AG04449 (cell line): Measurements from ENCODE around the gene EHHADH.
"Not testable (repeated sequence)": the region's sequence is repeated elsewhere in the genome, so short reads cannot be mapped to it uniquely, and the experiment has no call there.

Experiments
- CTCF ChIA-PET: fragments of 350-600 bp; formaldehyde crosslinking; extraction: SDS; loops from one replicate; lab custom pipeline; 2021; ENCODE audit warnings: antibody characterized with exemption; lab: Yijun Ruan, JAX
- POLR2A ChIA-PET: fragments of 400-600, 350-600 bp; formaldehyde crosslinking; extraction: SDS; loops from one replicate; lab custom pipeline; 2020; ENCODE audit warnings: antibody characterized with exemption, inconsistent platforms; lab: Yijun Ruan, JAX
- DNase-seq: peaks from one replicate; pipeline ENCODE4 v3.0.0-alpha.2; 2010; ENCODE audit warnings: low read depth, low spot score
- H3K4me3 ChIP-seq: 2 replicates; pipeline ENCODE4 v1.5.1; 2011; ENCODE audit warnings: low read depth, mild to moderate bottlenecking, control low read depth, low read length
- CTCF ChIP-seq: IDR thresholded peaks from one replicate; pipeline ENCODE4 v1.5.1; 2011; ENCODE audit warnings: mild to moderate bottlenecking, moderate library complexity, low read length, control low read depth, inconsistent platforms; ENCODE audit not compliant: insufficient read depth; ENCODE audit errors: missing control alignments

Gene EHHADH

GRCh38 chr3:185263423-185263822, 9.6 kb upstream of the EHHADH start:
- DNase-seq: no peak
- TF ChIP-seq CTCF: no peak
- CTCF ChIA-PET: no interaction called here
- POLR2A ChIA-PET: no interaction called here
- H3K4me3 ChIP-seq: no peak overlapping the region

GRCh38 chr3:185257334-185257733, 3.5 kb upstream of the EHHADH start:
- ChIA-PET POLR2A (no interaction called here), CTCF (interaction anchor here (0.7 to 1.5 kb wide), 3 partner anchors 11 to 23 kb away, joined by 3 to 6 read pairs (median 3); no protein-coding TSS in a partner anchor)
- no peak for DNase-seq
- no peak overlapping the region for H3K4me3 ChIP-seq
- no peak for TF ChIP-seq CTCF

GRCh38 chr3:185254799-185255198, 950 bp upstream of the EHHADH start:
- no peak for TF ChIP-seq CTCF
- POLR2A ChIA-PET: no interaction called here
- no peak overlapping the region for H3K4me3 ChIP-seq
- CTCF ChIA-PET: interaction anchor here (0.9 to 1.1 kb wide), 2 partner anchors 25 to 451 kb away, joined by 3 read pairs; no protein-coding TSS in a partner anchor
- DNase-seq: no peak

GRCh38 chr3:185253133-185253532, 716 bp downstream of the EHHADH start:
- POLR2A ChIA-PET: interaction anchor here (0.6 kb wide), 1 partner anchor 27 kb away, joined by 3 read pairs; no protein-coding TSS in a partner anchor
- H3K4me3 ChIP-seq, DNase-seq, CTCF ChIA-PET: not testable (repeated sequence)

GRCh38 chr3:185251272-185251671, 2.6 kb downstream of the EHHADH start:
- no peak for DNase-seq
- no peak for TF ChIP-seq CTCF
- POLR2A ChIA-PET: no interaction called here
- CTCF ChIA-PET: interaction anchor here (0.9 to 2.4 kb wide), 2 partner anchors 19 to 29 kb away, joined by 3 to 7 read pairs; no protein-coding TSS in a partner anchor
- no peak overlapping the region for H3K4me3 ChIP-seq

- CTCF ChIA-PET: interaction anchor here (0.8 to 2.4 kb wide), 6 partner anchors 18 to 74 kb away, joined by 3 to 7 read pairs (median 3); no protein-coding TSS in a partner anchor
- no peak for DNase-seq
- POLR2A ChIA-PET: interaction anchor here (0.6 kb wide), 1 partner anchor 277 kb away, joined by 3 read pairs; no protein-coding TSS in a partner anchor
- no peak overlapping the region for H3K4me3 ChIP-seq
- TF ChIP-seq CTCF: no peak
Observed at GRCh38 chr3:185250653-185251052, 3.2 kb downstream of the EHHADH start.

- no peak for TF ChIP-seq CTCF
- DNase-seq: no peak
- CTCF ChIA-PET: interaction anchor here (0.8 to 2.4 kb wide), 5 partner anchors 18 to 74 kb away, joined by 3 to 7 read pairs (median 3); no protein-coding TSS in a partner anchor
- POLR2A ChIA-PET: interaction anchor here (0.6 kb wide), 1 partner anchor 277 kb away, joined by 3 read pairs; no protein-coding TSS in a partner anchor
- no peak overlapping the region for H3K4me3 ChIP-seq
Observed at GRCh38 chr3:185250247-185250646, 3.6 kb downstream of the EHHADH start.
